Ecto neural progenitor cell (in vitro differentiated cells): Measurements from ENCODE around the gene UGCG.
"Not testable (repeated sequence)": the region's sequence is repeated elsewhere in the genome, so short reads cannot be mapped to it uniquely, and the experiment has no call there.

ENCODE experiments used
- DNase-seq: peaks from one replicate; pipeline ENCODE4 v3.0.0-alpha.2; 2018; ENCODE audit warnings: low spot score

UGCG gene

GRCh38 chr9:111895996-111896941 lies at the start of gene UGCG:
Gene UGCG (plus strand): TSS chr9:111896814. CDS start chr9:111897216, 402 bp downstream.
- DNase-seq = peak; percentile 94

DNA sequence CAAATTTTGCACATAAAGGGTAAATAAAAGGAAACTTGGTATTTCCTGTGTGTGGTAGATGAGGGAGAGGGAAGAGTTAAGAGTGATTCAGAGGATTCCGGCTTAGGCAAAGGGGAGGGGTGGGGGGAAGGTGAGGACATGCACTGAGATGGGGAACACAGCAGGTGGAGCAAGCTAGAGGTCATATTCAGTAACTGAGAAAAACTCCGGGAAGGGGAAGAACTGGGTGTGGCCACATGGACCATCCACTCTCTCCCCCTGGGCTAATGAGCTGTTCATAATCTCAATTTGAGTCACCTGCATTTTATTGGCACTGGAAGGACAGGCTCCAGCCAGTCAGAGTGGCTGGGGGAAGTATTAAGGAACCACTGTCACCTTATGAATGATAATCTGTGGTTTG lies 45.1 kb upstream of the UGCG start:
- DNase-seq = no peak

GRCh38 chr9:111852291-111852690 lies 44.3 kb upstream of the UGCG start:
- DNase-seq = no peak

DNA sequence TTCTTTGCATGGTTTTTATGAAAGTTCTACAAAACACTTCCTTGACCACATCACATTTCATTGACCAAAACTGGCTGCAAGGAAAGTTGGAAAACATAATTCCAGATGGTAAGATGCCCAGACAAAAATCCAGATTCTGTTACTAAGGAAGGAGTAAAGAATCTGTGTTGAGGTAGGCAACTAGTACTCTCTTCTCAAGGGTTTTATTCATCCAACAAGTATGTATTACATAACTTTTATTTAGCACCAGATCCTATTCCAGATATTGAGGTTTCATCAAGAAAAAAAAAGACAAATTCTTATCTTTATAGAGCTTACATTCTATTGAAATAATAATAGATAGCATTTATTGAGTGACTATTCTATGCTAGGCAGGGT lies 43.2 kb upstream of the UGCG start:
- no peak for DNase-seq

DNA sequence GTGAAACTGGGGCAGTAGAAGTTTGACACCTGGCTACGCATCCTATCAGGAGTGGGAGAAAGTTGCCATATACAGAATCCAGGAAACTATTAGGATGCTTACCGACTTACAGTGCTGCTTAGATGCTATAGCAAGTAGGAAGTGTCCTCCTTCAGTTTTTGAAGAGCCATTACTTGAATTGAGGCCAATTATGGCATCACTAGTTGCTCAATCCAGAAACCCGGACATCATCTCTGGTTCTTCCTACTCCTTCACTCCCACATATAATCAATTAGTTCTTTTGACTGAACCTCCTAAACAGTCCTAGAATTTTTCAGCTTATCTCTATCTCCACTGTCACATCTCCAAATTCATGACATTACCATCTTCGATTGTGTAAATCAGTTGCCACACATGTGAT lies 41.8 kb upstream of the UGCG start:
- DNase-seq = no peak

DNA sequence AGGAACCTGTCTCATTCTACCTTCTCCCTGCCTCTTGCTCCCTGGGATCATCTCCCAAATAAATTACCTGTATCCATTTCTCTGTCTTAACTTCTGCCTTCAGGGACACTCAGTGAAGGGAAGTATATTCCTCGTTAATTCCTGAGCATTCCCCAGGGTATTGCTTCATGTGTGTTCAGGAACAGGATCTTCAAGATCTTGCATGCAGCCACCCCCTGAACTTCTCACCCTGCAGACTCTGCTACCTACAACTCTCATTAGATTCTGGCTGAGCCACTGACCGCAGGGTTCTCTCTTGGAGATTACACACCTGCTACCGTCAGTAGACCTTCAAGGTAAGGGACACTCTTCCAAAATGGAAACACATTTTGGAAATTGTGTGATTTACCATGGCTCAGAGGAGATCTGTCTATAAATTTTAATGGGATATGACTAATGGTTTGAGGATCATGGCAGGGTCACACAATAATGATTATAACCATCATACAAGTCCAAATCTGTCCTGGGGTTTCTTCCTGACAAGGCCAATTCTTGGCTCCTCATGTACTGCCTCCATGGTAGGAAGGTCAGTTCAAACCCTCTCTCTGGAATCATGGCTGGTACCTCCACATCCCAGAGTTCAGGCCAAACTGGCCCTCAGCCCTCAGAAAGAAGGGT lies 38.9 kb upstream of the UGCG start:
- DNase-seq = no peak

GRCh38 chr9:111860443-111860842 lies 36.2 kb upstream of the UGCG start:
- no peak for DNase-seq

DNA sequence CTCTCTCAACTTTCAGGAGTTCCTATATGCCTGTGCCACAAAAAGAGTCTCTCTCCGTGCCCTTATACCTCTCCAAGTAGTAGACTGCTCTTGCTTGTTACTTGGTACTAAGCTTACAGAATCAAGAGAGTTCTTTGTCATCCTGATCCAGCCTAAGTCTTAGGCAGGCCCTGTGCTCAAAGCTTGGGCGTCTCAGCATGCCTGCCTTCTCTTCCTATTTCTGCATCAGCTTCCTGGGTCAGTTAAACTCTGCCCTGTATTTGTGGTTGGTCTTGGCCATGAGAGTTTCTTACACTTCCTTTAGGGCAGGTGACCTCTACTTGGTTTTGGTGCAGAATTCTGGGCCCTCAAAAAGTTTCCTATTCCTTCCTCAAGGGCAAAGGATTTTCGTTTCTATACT lies 33.0 kb upstream of the UGCG start:
- DNase-seq = no peak

DNA sequence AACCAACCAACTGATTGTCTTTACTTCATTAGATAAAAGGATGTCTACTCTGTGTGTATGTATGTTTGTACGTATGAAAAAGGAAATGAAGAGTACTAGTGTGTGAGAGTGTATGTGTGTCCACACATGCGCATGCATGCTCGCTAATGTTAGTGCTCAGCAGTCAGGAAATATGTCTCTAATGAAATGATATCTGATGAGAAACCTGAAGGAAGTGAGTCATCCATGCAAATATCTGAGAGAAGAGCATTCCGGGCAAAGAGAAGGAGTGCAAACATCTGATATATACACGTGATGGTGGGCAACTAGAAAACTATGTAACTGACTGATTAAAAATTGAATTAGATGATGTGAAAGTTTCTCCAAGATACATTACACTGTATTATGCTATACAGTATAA lies 29.6 kb upstream of the UGCG start:
- DNase-seq = no peak

GRCh38 chr9:111868475-111868874 lies 28.1 kb upstream of the UGCG start:
- no peak for DNase-seq

- no peak for DNase-seq
Measured at GRCh38 chr9:111870774-111871498, 25.7 kb upstream of the UGCG start.

DNA sequence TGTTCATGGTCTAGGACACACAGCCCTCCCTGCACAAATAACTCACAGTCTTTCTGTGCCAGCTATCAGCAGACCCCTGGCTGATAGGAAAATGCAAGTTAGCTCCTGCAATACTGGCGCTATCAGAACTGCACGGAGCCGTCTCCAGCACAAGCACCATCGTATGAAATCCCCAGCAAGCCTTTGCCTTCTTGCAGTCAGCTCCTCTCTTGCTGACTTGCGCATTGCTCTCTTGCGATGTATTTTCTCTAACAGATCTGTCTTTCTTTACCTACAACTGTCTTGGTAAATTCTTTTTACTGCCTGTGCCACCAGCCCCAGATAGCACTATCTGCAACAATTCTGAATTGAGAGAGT lies 25.1 kb upstream of the UGCG start:
- DNase-seq = no peak

GRCh38 chr9:111872886-111873285 lies 23.7 kb upstream of the UGCG start:
- DNase-seq = no peak

DNA sequence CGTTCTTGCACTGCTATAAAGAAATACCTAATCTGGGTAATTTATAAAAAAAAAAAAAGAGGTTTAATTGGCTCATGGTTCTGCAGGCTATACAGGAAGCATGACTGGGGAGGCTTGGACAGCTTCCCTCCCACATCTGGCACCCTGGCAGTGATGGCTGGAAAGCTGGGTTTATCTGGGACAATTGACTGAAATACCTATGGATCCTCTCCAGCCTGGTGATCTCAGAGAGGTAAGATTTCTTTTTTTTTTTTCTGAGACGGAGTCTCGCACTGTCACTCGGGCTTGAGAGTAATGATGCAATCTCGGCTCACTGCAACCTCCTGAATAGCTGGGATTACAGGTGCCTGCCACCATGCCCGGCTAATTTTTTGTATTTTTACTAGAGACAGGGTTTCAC lies 22.7 kb upstream of the UGCG start:
- no peak for DNase-seq

- no peak for DNase-seq
Measured at GRCh38 chr9:111874500-111874899, 22.1 kb upstream of the UGCG start.

- not testable (repeated sequence) for DNase-seq
Measured at GRCh38 chr9:111875291-111875690, 21.3 kb upstream of the UGCG start.

DNA sequence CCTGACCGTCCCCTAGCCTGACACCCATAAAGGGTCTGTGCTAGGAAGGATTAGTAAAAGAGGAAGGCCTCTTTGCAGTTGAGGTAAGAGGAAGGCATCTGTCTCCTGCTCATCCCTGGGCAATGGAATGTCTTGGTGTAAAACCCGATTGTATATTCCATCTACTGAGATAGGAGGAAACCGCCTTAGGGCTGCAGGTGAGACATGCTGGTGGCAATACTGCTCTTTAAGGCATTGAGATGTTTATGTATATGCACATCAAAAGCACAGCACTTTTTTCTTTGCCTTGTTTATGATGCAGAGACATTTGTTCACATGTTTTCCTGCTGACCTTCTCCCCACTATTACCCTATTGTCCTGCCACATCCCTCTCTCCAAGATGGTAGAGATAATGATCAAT lies 20.9 kb upstream of the UGCG start:
- DNase-seq = not testable (repeated sequence)

DNA sequence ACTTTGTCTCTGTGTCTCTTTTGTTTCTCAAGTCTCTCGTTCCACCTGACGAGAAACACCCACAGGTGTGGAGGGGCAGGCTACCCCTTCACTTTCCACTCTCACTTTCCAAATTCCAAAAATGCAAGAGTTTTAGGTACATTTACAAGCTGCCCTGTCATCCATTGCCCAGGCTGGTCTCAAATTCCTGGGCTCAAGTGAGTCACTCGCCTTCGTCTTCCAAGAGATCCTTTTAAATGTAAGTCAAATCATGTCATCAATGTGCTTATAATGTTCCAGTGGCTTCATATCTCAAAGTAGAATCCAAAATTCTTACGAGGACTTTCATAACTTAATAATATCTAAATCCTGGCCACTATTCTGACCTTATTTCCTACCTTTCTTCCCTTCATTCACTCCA lies 20.4 kb upstream of the UGCG start:
- DNase-seq = no peak

GRCh38 chr9:111877420-111877819 lies 19.2 kb upstream of the UGCG start:
- DNase-seq = no peak

DNA sequence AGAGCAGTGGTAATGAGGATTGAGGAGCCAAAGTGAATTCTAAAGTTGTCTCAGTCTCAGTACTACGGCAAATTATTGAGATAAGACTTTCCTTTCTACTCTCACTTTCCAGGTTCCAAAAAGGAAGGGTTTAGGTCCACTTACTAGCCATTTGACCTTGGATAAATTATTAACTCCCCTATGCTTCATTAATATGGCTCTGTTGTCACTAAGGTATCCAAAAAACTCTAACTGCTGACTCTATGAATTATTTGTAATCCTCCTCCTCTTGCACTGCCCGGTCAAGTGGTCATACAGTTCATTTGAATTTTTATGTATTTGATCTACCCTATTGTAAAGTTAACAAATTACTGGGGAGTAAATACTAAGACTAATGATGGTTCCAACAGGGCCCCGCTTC lies 17.7 kb upstream of the UGCG start:
- DNase-seq = no peak

- no peak for DNase-seq
Measured at GRCh38 chr9:111886983-111887718, 9.5 kb upstream of the UGCG start.

- DNase-seq = no peak
Measured at GRCh38 chr9:111890334-111890733, 6.3 kb upstream of the UGCG start.
